Stimulated activated CD4-positive, alpha-beta T cell treated with anti-CD3 and anti-CD28 coated beads, Interleukin-12 subunit alpha, Interleukin-12 subunit beta, amount 100 ng/mL, for 4 hours (primary cell): ENCODE measurements around the gene PARN.

ENCODE experiments used
- DNase-seq: peaks from one replicate; pipeline ENCODE4 v3.0.0-alpha.2; 2020

PARN gene

DNA sequence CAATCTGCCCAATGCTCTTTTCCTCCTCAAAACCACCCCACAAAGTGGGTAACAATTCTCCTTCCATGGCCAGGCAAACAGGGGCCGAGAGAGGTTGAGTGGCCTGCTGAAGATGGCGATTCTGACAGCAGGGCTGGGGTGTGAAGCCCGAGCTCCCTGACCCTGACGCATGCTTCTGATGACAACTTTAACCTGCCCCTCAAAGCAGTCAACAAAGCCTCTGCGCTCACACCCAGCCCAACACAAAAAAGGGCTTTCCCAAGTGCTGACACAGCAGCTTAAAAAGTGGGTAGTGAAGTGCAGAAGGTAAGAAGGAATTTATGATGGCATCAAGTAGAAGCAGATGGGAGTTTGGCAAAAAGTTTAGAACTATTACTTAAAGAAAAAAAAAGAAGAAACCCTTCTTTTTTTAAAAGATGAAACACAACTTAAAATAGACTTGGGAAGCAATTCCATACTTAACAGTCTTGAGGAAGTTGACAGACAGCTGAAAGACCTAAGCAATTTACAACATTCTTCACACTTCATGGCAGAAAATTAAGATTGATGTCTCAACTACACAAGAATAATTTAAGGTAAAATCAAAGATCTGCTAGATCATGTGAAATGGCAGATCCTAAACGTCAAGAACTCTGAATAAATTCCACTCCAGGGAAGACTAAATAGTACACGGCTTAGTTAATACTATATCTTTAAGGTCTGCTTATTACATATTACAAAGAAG is 133.9 kb downstream of the PARN start:
- DNase-seq = no peak

DNA sequence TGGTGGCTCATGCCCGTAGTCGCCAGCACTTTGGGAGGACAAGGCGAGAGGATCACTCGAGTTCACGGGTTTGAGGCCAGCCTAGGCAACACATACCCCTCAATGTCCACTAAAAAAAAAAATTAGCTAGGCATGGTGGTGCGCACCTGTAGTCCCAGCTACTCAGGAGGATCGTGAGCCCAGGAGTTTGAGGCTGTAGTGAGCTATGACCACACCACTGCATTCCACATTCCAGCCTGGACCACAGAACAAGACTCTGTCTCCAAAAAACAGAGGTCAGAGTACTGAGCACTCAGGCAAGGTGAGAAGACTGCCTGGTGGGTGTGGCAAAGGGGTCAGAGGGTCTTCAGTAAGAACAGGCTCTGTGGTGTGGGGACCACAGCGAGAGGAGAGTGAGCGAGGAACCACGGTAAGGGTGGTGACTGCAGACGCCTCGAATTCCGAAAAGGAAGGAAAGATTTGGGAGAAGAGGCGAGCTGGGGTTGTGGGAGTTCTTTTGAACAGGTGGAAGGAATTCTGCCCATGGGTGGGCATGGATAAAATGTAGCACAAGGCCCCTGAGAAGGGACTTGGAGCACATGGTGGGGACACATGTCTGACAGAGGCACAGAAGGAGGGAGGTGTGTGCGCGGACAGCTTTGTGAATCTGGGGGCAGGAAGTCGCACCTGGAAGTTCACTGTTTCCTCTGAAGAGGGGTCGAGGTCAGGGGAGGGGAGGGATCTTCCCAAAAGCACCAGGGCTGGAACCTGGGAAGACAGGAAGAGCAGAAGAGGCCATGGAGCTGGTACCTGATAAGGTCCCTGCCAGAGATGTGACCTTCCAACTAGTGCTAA is 134.6 kb downstream of the PARN start:
- DNase-seq = no peak

DNA sequence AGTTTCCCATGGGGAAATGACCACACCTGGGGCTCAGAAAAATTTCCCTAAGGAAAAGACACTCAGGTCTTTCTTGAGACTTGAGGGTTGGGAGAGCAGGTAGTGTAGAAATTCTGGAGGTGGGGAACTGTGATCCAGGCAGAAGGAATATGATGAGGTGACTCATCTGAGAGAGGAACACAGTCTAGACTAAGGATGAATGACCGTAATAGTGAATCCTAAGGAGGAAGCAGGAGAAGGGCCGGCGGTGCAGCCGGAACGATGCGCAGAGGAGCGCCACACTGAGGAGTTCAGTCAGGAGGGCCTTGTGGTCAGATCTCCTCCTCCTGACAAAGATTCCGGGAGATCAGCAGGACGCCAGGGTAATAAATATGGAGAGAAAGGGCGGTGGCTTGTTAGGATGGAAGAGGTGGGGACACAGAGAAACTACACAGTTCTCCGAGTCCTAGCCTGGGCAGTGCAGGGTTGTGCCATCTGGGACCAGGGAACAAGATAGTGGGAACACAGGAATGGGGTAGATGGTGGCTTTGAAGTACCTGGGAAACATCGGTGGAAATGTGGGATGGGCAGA is 135.6 kb downstream of the PARN start:
- DNase-seq = no peak

DNA sequence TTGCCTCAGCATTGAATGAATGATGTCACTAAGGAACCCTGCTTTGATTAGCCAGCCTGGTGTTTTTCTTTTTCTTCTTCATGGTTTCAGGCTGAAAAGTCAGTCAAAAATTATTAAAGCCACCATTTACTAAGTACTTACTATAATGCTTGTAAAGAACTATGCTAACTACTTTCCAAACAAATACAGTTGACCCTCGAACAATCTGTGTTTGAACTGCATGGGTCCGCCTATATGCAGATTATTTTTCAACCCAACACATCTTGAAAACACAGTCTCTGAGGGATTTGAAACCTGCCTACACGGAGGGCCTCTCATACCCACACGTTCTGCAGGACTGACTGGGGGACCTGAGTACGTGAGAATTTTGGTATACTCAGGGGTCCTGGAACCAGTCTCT is 136.3 kb downstream of the PARN start:
- no peak for DNase-seq

DNA sequence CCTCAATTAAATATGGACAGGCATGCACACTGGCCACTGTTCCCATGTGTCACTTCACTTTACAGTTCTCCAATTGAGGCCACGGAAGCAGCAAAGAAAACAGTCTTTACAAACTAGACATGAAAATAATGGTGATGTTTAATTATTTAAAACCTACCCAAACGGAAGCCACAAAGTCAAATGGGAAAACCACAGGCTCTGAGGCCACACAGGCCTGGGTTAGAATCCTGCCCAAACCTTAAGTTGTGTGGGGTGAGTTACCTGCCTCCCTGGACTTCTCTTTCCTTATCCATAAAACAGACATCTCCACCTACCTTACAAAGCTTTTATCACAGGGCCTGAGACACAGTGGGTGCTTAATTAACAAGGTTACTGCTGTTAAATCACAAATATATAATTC is 137.4 kb downstream of the PARN start:
- no peak for DNase-seq

DNA sequence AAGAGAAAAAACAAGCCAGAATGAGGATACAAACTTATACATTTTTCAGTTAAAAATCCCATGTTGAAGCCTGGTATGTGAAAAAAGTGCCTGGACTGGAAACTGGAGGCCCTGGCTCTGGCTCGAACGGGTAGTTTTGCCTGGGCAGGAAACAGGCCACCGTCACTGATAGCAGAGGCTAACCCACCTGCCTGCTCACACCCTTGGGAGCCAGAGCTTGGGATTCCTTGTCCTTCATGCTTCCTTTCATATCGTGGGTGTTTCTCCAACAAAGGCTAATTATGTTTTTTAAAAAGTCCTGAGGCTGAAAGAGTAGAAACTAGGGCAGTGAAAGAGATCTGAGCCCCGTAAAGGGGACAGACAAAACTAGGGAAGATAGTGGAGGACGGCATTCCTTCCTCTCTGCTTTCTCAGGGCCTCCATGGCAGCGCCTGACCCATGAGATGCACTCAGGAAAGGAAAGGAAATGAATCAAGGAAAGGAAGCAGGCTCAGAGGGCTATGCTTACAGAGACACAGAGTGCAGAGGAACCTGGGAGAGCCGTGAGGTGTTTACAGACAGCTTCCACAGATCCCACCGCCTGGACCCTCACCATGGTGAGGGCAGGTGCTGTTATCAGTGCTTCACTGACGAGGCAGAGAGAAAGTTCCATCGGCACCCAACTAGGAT is 138.1 kb downstream of the PARN start:
- DNase-seq = no peak

DNA sequence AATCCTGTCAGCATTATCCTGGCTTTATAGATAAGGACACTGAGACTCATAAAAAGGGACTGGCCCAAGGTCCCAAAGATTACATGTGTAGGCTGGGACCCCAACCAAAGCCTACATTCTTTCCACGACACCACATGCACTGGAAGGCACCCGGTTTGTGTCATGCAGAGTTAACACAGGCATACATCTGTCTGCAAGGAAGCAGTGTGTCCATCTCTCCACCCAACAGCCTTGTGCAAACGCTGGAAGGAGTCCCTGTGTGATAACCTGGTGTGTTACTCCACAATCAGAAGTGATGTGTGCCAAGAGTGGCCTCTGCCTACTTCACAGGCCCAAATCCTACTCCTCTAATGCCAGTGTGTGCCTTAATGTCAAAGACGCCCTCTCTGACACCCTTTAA is 139.8 kb downstream of the PARN start:
- no peak for DNase-seq

DNA sequence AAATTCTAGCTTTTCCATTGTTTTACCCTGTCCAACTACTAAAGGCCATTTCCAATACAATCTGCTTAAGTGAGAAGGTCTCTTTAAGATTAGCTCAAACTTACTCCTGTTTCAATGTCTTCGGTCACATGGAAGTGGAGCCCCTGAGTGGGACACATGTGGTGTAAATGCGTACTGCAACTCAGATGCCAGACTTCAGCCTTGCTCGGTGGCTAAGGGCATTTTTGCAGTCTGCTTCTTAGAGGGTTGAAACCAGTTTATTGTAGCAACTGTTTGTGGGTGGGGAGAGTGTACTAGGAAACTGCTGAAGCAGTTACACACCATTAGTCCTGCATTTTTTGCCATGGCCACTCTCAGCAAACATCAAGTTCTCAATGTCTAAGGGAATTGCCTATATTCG is 140.6 kb downstream of the PARN start:
- DNase-seq = no peak

DNA sequence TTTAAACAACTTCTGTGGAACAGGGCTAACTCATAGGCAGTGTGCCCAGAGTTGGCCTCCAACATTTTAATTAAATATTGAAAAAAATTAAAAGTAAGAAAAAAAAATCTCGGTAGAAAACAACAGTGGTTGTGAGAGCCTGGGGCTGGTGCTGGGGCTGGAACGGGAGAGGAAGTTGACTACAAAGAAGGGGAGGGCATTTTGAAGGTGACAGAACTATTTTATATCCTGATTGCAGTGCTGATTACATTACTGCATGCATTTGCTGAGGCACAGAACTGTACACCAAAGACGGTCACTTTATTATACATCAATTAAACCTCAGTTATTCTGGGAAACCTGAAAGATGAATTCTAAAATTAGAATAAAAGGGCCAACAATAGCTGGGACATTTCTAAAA is 142.5 kb downstream of the PARN start:
- no peak for DNase-seq

DNA sequence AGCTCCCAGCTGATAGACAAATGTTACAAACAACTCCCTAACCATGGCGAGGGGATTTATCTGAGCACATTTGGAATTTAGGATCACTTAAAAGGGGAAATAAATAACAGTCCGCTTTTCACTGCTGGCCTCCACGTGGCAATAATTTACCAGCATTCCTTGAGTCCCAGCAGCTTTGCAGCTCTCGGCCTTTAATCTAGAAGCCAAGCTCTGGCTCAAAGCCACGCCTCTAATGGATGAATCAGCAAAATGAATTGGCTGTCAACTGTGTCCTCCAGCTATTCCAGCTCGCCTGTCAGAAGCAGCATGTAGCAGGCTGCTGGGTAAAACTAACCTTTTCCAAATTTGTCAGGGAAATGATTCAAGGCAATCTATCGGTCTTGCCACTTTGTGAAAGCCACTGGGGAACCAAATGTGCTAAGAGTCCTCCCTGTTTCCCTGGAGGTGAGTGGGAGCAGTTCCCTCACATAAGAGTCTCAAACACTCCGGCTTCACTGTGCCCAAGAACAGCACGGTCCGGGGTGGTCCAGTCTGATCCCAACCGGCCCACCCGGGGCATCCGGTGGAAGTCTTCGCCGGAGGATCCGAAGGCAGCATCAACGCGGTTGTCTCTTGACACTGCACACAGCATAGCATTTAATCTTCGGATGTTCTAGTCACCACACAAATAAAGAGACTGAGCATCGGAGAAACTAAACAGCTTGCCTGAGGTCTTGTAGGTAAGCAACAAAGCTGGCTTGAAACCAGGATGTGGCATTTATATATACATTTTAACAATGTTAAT is 143.3 kb downstream of the PARN start:
- DNase-seq = no peak

DNA sequence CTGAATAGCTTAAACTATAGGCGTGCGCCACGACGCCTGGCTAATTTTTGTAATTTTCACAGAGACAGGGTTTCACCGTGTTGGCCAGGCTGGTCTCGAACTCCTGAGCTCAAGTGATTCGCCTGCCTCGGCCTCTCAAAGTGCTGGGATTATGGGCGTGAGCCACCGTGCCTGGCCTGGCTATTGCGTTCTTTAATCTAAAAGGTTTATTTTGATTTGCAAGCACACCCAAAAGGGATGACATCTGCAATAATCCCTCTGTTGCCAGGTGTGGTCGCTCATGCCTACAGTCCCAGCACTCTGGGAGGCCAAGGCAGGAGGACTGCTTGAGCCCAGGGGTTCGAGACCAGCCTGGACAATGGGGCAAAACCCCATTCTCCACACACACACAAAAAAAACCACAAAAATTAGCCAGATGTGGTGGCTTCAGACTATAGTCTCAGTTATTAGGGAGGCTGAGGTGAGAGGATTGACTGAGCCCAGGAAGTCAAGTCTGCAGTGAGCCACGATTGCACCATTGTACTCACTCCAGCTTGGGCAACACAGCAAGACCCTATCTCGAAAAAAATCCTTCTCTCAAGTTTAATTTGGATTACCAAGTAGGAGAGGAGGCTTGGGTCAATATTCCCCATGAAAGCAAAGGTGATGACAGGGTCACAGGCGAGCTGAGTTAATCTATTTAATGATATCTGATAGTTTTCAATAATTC is 144.1 kb downstream of the PARN start:
- DNase-seq = no peak

DNA sequence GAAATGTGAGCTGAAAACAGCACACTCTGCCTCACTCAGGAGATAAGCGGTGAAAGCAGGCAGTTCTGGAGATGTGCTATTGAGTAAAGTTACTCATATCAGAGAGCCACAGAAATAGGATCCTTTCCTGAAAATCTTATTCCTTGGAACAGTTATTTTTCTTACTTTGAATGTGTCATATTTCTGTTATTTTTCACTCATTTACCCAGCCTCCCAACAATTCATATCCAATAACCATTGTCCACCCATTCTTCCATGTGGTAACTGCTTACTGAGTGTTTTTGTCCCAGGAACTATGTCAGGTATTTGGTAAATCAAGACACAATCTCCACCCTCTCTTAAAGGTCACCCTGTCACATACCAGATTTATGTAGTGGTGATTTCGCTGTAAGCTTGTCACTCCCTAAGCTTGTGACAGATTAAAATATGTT is 144.9 kb downstream of the PARN start:
- no peak for DNase-seq

DNA sequence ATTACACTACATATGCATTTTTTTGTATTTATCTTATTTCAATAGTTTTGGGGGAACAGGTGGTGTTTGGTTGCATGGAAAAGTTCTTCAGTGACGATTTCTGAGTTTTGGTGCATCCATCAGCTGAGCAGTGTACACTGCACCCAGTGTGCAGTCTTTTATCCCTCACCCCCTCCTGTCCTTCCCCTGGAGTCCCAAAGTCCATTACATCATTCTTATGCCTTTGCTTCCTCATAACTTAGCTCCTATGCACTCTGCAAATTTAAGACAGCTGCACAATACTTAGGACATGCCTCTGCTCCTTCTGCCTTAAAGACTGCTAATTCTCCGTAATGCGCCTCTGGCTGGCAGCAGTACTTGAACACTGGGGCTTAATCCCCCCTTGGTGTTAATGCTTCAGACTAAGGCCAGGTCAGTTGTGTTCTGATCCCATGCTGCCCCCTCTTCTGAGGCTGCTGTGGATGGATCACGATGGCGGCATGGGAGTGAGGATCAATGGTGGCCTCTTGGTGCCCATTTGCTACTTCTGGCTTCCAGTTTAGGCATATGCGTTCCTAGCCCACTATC is 146.2 kb downstream of the PARN start:
- no peak for DNase-seq

DNA sequence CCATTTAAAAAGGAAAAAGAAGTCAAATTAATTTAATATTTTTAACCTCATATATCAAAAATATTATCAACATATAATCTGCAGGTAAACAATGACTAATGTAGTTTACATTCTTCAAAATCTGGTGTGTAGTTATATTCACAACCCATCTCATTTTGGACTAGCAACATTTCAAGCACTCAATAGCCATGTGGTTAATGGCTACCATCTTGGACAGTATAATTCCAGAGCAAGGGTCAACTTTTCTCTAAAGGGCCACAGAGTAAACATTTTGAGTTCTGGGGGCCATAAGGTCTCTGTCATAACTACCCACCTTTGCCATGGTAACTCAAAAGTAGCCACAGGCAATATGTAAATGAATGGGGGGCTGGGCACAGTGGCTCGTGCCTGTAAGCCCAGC is 153.9 kb downstream of the PARN start:
- DNase-seq = no peak

DNA sequence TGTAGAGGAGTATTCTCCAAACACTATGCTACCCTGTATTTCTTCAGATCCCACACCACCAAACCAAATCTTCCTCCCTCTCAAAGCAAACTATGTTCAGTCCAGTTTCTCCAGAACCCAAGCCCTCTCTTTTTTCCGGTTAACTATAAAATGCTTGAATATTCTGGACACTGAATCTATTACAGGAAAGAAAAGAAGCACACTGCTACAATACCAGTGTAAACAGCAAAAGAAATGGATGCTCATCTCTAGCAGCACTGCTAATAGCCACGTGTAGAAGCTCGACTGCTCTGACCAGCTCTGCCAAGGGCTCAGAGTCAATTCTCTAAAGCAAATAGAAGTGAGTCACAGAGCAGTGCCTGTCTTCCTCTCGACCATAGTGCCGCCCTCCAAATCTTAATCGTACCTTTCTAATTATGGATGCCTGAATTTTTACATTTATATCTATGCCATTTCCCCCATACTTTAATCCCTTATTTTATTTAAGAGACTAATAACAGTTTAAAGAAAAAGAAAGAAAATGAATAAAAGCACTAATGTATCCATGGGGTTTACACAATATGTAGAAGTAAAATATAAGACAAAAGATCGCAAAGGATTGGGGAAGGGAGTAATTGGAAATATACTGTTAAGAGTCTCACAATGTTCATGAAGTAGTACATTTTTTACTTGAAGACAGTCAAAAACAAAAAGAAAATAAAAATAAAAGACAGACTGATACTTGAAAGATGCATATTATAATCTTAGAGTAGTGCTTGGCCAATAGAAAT is 154.5 kb downstream of the PARN start:
- DNase-seq = no peak

DNA sequence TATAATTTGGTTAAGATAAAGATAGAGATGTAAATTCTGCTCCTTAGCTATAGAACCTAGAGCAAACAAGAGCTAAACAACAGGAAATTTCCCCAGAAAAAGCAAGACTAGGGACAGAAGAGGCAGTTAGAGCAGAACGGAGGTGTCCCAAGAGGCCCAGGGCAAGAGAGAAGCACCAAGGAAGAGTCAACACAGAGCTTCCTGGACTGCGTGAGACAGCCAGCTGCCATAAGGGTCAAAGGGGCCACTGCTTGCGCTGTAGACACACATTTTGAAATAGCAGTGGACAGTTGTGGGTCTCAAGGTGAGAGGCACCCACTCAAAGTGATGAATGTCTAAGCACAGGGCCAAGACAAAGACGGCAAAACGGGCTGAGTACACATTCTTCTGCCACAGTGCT is 156.6 kb downstream of the PARN start:
- DNase-seq = no peak

DNA sequence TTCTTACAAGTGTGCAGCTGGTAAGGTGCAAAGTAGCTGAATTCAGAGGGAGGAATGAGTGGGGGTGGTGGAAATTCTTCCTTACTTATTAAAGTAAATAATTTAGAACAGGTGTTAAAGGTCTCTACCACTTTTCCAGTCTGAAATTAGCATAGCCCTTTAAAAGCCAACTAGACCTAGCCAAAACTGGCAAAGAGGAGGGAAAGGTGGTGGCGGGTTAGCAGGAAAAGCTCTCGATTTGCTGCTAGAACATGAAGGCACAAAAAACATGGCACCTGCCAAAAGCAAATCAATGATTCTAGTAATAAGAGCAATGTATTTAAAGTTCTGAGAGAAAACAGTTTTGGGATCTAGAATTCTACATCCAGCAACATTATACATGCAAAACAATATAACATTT is 157.7 kb downstream of the PARN start:
- no peak for DNase-seq

DNA sequence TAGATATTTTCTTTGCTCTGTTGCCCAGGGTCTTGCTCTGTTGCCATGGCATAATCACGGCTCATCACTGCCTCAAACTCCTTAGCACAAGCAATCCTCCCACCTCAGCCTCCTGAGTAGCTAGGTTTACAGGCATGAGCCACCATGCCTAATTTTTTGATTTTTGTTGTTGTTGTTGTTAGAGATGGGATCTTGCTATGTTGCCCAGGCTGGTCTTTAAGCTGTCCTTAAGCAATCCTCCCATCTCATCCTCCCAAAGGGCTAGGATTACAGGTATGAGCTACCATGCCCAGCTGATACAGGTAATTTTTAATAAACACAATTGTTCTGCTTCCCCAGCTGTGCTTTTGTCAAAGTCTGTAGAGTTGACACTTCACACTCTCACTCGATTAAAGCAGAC is 159.3 kb downstream of the PARN start:
- no peak for DNase-seq

DNA sequence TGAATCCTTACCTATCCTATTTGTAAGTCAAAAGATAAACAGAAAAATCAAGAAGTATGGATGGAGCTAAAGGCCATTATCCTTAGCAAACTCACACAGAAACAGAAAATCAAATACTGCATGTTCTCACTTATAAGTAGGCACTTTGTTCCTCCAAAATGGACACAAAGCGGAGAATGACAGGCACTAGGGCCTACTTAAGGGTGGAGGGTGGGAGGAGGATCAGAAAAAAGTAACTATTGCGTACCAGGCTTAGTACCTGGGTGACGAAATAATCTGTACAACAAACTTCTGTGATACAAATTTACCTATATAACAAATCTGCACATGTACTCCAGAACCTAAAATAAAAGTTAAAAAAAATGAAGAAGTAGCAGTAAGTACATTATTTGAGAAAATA is 164.3 kb downstream of the PARN start:
- no peak for DNase-seq

DNA sequence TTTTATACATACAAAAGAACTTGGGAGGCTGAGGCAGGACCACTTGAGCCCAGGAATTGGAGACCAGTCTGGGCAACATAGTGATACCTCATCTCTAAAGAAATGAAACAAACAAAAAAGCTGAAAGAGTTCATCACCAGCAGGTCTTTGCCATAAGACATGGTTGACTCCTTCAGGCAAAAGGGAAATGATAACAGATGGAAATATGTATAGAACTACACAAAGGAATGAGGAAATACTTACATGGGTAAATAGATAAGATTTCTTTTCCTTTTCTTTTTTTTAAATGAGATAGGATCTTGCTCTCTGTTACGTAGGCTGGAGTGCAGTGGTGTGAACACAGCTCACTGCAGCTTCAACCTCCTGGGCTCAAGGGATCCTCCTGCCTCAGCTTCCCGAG is 165.3 kb downstream of the PARN start:
- DNase-seq = no peak

DNA sequence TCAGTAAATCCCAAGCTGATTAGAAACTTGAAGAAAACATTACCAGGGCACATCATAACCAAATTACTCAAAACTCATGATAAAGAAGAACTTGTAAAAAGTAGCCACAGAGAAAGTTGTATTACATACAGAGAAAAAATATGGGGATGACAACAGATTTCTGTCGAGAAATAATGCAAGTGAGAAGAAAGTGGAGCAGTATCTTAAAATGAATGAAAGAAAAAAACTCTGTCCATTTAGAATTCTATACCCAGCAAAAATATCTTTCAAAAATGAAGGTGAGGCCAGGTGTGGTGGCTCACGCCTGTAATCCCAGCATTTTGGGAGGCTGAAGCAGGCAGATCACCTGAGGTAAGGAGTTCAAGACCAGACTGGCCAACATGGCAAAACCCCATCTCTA is 165.9 kb downstream of the PARN start:
- no peak for DNase-seq
